Glutamatergic neuron (in vitro differentiated cells): ENCODE data around the gene CIT. TPM values are rescaled to one million over a fixed set of nuclear protein-coding genes. Genes with fewer than 3 reads are reported as not detected.
A peak's percentile ranks its signal among the peaks of the same experiment; 100 is the strongest.

Experiments
- DNase-seq: peaks from one replicate; pipeline ENCODE4 v3.0.0; 2022
- H3K27ac Mint-ChIP-seq: one replicate; pipeline ENCODE4 v1.8.0; 2020; ENCODE audit warnings: mild to moderate bottlenecking, mixed read lengths, inconsistent platforms; ENCODE audit not compliant: unreplicated experiment
- H3K27me3 Mint-ChIP-seq: one replicate; pipeline ENCODE4 v1.8.0; 2020; ENCODE audit warnings: mild to moderate bottlenecking, moderate library complexity, mixed read lengths, inconsistent platforms; ENCODE audit not compliant: unreplicated experiment
- H3K36me3 Mint-ChIP-seq: one replicate; pipeline ENCODE4 v1.8.0; 2020; ENCODE audit warnings: mild to moderate bottlenecking, mixed read lengths, inconsistent platforms; ENCODE audit not compliant: unreplicated experiment
- H3K4me1 Mint-ChIP-seq: one replicate; pipeline ENCODE4 v1.8.0; 2020; ENCODE audit warnings: mild to moderate bottlenecking, low read depth, mixed read lengths, inconsistent platforms; ENCODE audit not compliant: unreplicated experiment
- H3K4me3 Mint-ChIP-seq: one replicate; pipeline ENCODE4 v1.8.0; 2020; ENCODE audit warnings: mild to moderate bottlenecking, mixed read lengths, inconsistent platforms; ENCODE audit not compliant: unreplicated experiment
- H3K9me3 Mint-ChIP-seq: one replicate; pipeline ENCODE4 v1.8.0; 2020; ENCODE audit warnings: mild to moderate bottlenecking, moderate library complexity, mixed read lengths, inconsistent platforms; ENCODE audit not compliant: unreplicated experiment
- total RNA-seq: library from RNA; stranded (reverse); fragmentation: NEBNext Ultra II Directional; extraction: Animal tissue kit (Norgen Biotek cat#: 25700); gene quantifications from one replicate; pipeline ENCODE4 v1.2.1, GENCODE V29; 2021; ENCODE audit not compliant: unreplicated experiment
- TF ChIP-seq, protein P1 (sequence below): fragments of 200-600 bp; sonication (generic); IDR thresholded peaks from one replicate; pipeline ENCODE4 v1.5.0; 2021; ENCODE audit not compliant: partially characterized antibody, unreplicated experiment

CIT gene
- total RNA-seq, 1 donor from 2014 or later: 20.8 TPM

DNA sequence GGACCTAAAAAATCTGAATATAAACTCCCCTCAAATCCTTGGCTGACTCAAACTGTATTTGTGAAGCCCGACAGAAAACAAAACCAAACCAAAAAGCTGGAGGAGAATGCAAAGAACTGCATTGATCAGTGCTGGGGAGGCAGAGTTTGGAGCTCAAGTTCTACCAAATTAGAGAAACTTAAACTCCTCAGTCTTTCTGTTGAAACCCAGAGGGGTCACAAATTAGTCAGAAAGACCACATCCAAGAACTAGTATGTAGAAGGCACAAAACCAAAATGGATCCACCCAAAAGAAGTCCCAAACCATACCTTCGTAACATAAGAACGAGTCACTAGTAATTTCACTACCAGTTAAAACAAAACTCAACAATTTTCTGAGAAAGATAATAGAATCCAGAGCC is 224.5 kb downstream of the CIT start:
- H3K27me3 Mint-ChIP-seq: peaks cover 1% of the 10 kb centered on the region
- no peaks in the 10 kb centered on the region for H3K4me1 Mint-ChIP-seq
- no peak overlapping the region for H3K4me3 Mint-ChIP-seq
- TF ChIP-seq, protein P1, sequence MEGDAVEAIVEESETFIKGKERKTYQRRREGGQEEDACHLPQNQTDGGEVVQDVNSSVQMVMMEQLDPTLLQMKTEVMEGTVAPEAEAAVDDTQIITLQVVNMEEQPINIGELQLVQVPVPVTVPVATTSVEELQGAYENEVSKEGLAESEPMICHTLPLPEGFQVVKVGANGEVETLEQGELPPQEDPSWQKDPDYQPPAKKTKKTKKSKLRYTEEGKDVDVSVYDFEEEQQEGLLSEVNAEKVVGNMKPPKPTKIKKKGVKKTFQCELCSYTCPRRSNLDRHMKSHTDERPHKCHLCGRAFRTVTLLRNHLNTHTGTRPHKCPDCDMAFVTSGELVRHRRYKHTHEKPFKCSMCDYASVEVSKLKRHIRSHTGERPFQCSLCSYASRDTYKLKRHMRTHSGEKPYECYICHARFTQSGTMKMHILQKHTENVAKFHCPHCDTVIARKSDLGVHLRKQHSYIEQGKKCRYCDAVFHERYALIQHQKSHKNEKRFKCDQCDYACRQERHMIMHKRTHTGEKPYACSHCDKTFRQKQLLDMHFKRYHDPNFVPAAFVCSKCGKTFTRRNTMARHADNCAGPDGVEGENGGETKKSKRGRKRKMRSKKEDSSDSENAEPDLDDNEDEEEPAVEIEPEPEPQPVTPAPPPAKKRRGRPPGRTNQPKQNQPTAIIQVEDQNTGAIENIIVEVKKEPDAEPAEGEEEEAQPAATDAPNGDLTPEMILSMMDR: no peak
- DNase-seq: no peak
- H3K27ac Mint-ChIP-seq: no peak overlapping the region
- H3K36me3 Mint-ChIP-seq: no peaks in the 10 kb centered on the region
- H3K9me3 Mint-ChIP-seq: peaks cover 7% of the 10 kb centered on the region

DNA sequence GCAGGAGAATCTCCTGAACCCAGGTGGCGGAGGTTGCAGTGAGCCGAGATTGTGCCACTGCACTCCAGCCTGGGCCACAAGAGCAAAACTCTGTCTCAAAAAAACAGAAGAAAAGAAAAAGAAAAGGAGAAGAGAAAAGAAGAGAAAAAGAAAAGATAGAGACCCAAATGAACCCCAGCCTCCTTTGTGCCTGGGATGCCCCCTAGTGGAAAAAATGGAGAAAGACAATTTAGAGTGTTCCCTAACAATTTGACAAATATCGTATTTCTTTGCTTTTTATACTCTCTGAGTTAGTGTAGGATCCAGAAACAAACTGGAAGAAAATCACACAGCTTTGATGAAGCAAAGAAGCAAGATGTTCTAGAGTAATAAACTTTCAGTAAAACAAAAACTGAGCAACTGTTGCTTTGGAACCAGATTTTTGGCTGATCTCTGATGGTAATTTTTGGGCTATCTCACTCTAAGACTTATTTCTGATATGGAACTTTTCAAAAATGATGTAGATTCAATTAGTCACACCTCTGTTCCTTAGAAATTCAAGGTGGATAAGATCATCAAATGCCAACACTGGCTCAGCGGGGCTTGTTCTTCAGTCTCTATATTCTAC is 227.8 kb downstream of the CIT start:
- Mint-ChIP-seq H3K4me1 (no peaks in the 10 kb centered on the region), H3K27ac (no peak overlapping the region), H3K9me3 (peaks cover 6% of the 10 kb centered on the region), H3K4me3 (no peak overlapping the region), H3K27me3 (peaks cover 3% of the 10 kb centered on the region), H3K36me3 (peaks cover 8% of the 10 kb centered on the region)
- DNase-seq: no peak
- TF ChIP-seq, protein P1: peak; percentile 84

DNA sequence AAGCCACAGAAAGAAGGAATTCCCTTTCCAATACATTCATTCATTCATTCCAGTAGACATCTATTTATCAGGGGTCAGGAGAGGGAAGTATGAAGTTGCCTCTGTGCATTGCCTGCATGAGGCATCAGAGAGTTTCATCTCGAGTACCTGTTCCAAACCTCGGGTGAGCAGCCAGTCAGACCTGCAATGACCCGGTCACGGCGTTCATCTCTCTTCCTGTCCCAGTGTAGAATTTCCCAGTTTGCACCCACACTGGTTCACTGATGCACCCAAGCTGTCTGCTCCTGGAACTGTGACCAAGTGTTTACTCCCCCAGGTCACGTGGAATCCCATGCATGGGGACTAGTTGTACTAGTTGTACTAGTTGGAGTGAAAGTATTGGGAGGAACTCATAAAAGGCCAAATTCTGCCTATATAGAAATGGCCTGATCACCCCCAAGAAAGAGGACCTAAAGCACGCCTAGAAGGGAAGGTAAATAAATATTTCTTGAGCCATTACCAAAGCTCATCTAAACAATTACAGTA is 231.5 kb downstream of the CIT start:
- no peak for DNase-seq
- no peak overlapping the region for H3K27ac Mint-ChIP-seq
- H3K36me3 Mint-ChIP-seq: peaks cover 8% of the 10 kb centered on the region
- H3K4me3 Mint-ChIP-seq: no peak overlapping the region
- peaks cover 5% of the 10 kb centered on the region for H3K27me3 Mint-ChIP-seq
- TF ChIP-seq, protein P1: no peak
- no peaks in the 10 kb centered on the region for H3K4me1 Mint-ChIP-seq
- no peaks in the 10 kb centered on the region for H3K9me3 Mint-ChIP-seq

DNA sequence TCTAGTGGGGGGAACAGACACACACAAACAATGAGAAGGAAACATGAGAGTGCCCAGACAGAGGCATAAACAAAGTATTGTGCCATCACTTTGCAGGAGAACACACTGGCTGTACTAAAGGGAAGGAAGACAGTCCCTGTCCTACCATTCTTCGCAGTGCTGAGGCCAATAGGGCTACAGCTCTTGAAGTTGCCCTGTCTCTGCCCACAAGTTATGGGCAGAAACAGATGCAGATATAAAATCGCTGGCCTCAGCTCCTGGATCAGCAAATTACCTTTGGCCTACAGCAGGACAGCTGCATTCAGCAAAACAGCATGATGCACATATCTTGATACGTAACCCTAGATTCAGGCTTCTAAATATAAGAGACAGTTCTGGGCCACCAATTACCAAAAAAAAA is 232.2 kb downstream of the CIT start:
- no peak overlapping the region for H3K27ac Mint-ChIP-seq
- no peak overlapping the region for H3K4me3 Mint-ChIP-seq
- no peaks in the 10 kb centered on the region for H3K4me1 Mint-ChIP-seq
- no peak for DNase-seq
- peaks cover 5% of the 10 kb centered on the region for H3K27me3 Mint-ChIP-seq
- peaks cover 8% of the 10 kb centered on the region for H3K36me3 Mint-ChIP-seq
- H3K9me3 Mint-ChIP-seq: no peaks in the 10 kb centered on the region
- TF ChIP-seq, protein P1: no peak

DNA sequence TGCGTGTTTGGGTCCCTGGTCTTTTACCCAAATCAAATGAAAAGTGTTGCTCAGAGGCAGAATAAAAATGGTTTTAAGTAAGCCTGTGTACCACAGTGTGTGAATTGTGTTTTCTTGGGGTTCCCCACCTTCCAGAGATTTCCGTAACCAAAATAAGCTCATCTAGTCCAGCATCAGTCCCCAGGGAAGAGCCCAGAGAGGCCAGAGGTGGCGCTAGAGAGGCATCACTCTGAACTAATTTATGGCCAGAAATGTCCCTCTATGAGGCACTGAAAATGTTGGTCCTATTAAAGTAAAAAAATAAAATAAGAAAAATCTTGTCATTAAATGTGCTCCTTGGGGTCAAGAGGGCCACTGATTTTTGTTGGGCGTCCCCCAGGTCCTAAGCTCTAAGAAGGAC is 234.1 kb downstream of the CIT start:
- Mint-ChIP-seq H3K36me3 (peaks cover 8% of the 10 kb centered on the region), H3K4me3 (no peak overlapping the region), H3K4me1 (no peaks in the 10 kb centered on the region), H3K27me3 (peaks cover 5% of the 10 kb centered on the region), H3K9me3 (no peaks in the 10 kb centered on the region), H3K27ac (no peak overlapping the region)
- TF ChIP-seq, protein P1: peak; percentile 49
- peak; percentile 31 for DNase-seq
